Adrenal gland (tissue), 12 donors: ENCODE results near the gene FOXO3. TPM values are rescaled to one million over a fixed set of nuclear protein-coding genes. Genes with fewer than 3 reads are reported as not detected.
A peak's percentile ranks its signal among the peaks of the same experiment; 100 is the strongest.

ENCODE experiments used
- DNase-seq, 7 donors: peaks; one replicate each; pipeline ENCODE4 v3.0.0-alpha.2; 2019 to 2020
- H3K27ac ChIP-seq, 5 donors: fragments of 200-600 bp; sonication (generic) in 4 of 5; 1 replicate in 3 of 5; 2 replicates in 2 of 5; pipeline versions ENCODE4 v1.5.1 to v1.8.0; 2016 to 2020; ENCODE audit warnings: mild to moderate bottlenecking in 1 of 5
- H3K27me3 ChIP-seq: fragments of 200-600 bp; 2 replicates; pipeline ENCODE4 v1.8.0; 2021
- H3K36me3 ChIP-seq, 2 donors: fragments of 200-600 bp; replicated peaks in 1 of 2; 1 replicate in 1 of 2; 2 replicates in 1 of 2; pipeline versions ENCODE4 v1.5.1 to v1.8.0; 2018 to 2022
- H3K4me1 ChIP-seq, 2 donors: fragments of 200-600 bp; replicated peaks in 1 of 2; 1 replicate in 1 of 2; 2 replicates in 1 of 2; pipeline versions ENCODE4 v1.5.1 to v1.8.0; 2018 to 2021
- H3K4me3 ChIP-seq, 4 donors: fragments of 200-600 bp; sonication (generic) in 3 of 4; one replicate each; pipeline ENCODE4 v1.5.1; 2016 to 2018
- H3K9me3 ChIP-seq, 3 donors: fragments of 200-600 bp; sonication (generic) in 1 of 3; replicated peaks in 1 of 3; 1 replicate in 2 of 3; 2 replicates in 1 of 3; pipeline versions ENCODE4 v1.5.1 to v1.8.0; 2016 to 2021
- POLR2A ChIP-seq, 2 donors: fragments of 450-650 bp; IDR thresholded peaks; one replicate each; pipeline ENCODE4 v1.6.1; 2017; ENCODE audit warnings: antibody characterized with exemption in 2 of 2, mild to moderate bottlenecking in 2 of 2, moderate library complexity in 1 of 2
- WGBS, 4 donors: extraction: QIAGEN DNeasy Blood & Tissue Kit in 2 of 4; methylation state at CpG; one replicate each; pipeline versions ENCODE4 v1.1.5 to v1.1.7; 2013 to 2017; 5-methylcytosine and 5-hydroxymethylcytosine counted together
- intact Hi-C, 2 donors: fragments of 100-400 bp; cut with DNase I; formaldehyde crosslinking; loops; one replicate each; pipeline versions ENCODE4 v1.14.1 to v1.15.0; 2022 to 2023
- polyA plus RNA-seq, 3 donors: library from polyadenylated mRNA; stranded (reverse); fragments of 200-250 nt in 2 of 3; fragments of 350-450 nt in 1 of 3; fragmentation: Illumina TruSeq in 1 of 3; extraction: RNeasy Lipid Tissue Mini Kit (QIAGEN cat#74804) in 1 of 3; gene quantifications; one replicate each; pipeline ENCODE4 v1.2.3, GENCODE V29; 2013 to 2014
- total RNA-seq, 9 donors: library from RNA; depleted of rRNA in 4 of 9; stranded (reverse); fragments of >200 nt in 4 of 9; fragments of 120-200 nt in 1 of 9; fragmentation: NEBNext Ultra II Directional in 1 of 9; extraction: Animal tissue kit (Norgen Biotek cat#: 25700) in 1 of 9; gene quantifications; one replicate each; pipeline versions ENCODE4 v1.1.0 to v1.2.4, GENCODE V29; 2013 to 2023
- TF ChIP-seq, protein P1 (sequence below), 6 experiments: fragments of 450-650 bp in 4 of 6; fragments of 200-600 bp in 2 of 6; sonication (generic) in 1 of 6; IDR thresholded peaks; 1 replicate in 5 of 6; 2 replicates in 1 of 6; pipeline versions ENCODE4 v1.5.1 to v1.8.0; 2016 to 2021; ENCODE audit warnings: antibody characterized with exemption in 6 of 6, mild to moderate bottlenecking in 2 of 6, moderate library complexity in 1 of 6
- donor health status: healthy with polysubstance abuse.
- donor health status: Bipolar disorder and iron deficiency.
- donor health status: DM: yes; HTN: yes; CAD: no.
- donor health status: DM: no; HTN: no; CAD: no.
- donor health status: DM: no; HTN: no; CAD: no.
- donor health status: DM: yes; HTN: yes; CAD: no.

Gene FOXO3
- total and polyA plus RNA-seq, 12 donors, result 8.3 to 38.7 (median 23.4) TPM

- Histone ChIP-seq H3K27ac (no peak overlapping the region), H3K4me3 (no peak overlapping the region), H3K4me1 (peaks cover 25 to 86% of the 10 kb centered on the region in 2 donors), H3K9me3 (no peaks in the 10 kb centered on the region), H3K36me3 (no peaks in the 10 kb centered on the region), H3K27me3 (no peaks in the 10 kb centered on the region)
- 97 to 99% (median 98%) methylated on average over 4 of the region's 4 CpGs for WGBS, 4 donors
- intact Hi-C loops, result no loop called here
- no peak for DNase-seq
- no peak for TF ChIP-seq POLR2A (IDR thresholded peaks at IDR 0.05)
- TF ChIP-seq, protein P1, sequence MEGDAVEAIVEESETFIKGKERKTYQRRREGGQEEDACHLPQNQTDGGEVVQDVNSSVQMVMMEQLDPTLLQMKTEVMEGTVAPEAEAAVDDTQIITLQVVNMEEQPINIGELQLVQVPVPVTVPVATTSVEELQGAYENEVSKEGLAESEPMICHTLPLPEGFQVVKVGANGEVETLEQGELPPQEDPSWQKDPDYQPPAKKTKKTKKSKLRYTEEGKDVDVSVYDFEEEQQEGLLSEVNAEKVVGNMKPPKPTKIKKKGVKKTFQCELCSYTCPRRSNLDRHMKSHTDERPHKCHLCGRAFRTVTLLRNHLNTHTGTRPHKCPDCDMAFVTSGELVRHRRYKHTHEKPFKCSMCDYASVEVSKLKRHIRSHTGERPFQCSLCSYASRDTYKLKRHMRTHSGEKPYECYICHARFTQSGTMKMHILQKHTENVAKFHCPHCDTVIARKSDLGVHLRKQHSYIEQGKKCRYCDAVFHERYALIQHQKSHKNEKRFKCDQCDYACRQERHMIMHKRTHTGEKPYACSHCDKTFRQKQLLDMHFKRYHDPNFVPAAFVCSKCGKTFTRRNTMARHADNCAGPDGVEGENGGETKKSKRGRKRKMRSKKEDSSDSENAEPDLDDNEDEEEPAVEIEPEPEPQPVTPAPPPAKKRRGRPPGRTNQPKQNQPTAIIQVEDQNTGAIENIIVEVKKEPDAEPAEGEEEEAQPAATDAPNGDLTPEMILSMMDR (IDR thresholded peaks at IDR 0.05), result no peak
Observed at GRCh38 chr6:108578166-108578565, 17.4 kb downstream of the FOXO3 start.

DNA sequence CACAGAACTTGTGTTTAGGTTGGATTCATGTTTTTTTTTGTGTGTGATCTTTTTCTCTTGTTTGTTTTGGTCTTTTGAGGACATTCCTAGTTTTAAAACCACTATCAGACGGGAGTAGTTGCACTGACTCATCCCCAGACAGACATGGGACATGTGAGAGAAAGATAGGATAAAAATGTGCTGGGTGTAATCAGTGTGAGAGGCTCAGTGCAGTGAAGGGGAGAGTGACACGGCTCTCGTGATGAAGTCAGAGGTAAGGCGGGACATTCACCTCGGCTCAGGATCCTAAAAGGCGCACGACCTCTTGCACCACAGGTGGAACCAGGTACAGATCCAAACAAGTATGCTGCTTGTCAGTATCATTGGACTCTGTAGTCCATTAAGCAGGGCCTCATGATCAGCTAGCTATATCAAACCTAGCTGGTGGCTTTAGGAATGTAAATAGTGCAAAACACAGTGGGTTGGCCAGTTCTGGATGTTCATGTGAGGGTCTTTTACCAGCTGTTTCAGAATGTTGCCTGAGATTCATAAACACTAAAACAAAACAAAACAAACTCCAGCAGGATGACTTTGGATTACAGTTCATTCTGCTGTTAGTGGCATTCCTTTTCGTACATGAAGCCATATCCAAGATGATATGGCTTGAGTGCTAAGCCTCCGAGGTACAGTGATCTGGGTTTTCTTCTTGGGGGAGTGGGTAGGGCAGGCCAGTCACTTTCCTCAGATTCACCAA lies 18.0 kb downstream of the FOXO3 start:
- H3K36me3 ChIP-seq, result no peaks in the 10 kb centered on the region
- H3K4me3 ChIP-seq, result no peak overlapping the region
- intact Hi-C loops, result no loop called here
- WGBS, 4 donors, result 65 to 74% (median 68%) methylated on average over 9 of the region's 9 CpGs
- no peaks in the 10 kb centered on the region for H3K27me3 ChIP-seq
- TF ChIP-seq, protein P1 (IDR thresholded peaks at IDR 0.05), result no peak
- TF ChIP-seq POLR2A (IDR thresholded peaks at IDR 0.05), result no peak
- no peaks in the 10 kb centered on the region for H3K9me3 ChIP-seq
- peaks cover 25 to 92% of the 10 kb centered on the region in 2 donors for H3K4me1 ChIP-seq
- H3K27ac ChIP-seq, result peak overlapping the region in 1 of 5 donors; percentile 42
- peak in 5 of 7 donors; percentile 27 to 50 (median 37) for DNase-seq

DNA sequence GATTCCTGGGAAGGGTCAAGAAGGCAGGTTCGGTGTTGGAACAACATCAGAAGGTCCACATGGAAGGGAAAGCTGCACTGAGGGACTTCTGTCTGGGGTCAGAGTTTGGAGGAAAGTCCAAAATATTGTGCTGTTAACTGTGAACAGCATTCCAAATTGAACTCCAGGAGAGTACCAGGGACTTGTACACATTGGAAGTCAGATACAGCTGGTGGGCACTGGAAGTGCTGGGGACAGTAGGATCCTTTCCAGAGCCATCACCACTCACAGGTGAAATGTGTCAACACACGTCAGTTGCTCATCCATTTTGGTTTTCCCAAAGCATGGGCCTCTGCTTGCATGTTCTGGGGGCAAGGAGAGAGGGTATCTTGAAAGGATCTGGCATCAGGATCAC lies 18.6 kb downstream of the FOXO3 start:
- WGBS, 4 donors, result 85 to 100% (median 98%) methylated on average over 2 of the region's 2 CpGs
- no peak for DNase-seq
- TF ChIP-seq, protein P1 (IDR thresholded peaks at IDR 0.05), result no peak
- TF ChIP-seq POLR2A (IDR thresholded peaks at IDR 0.05), result no peak
- no peaks in the 10 kb centered on the region for H3K27me3 ChIP-seq
- no peak overlapping the region for H3K27ac ChIP-seq
- H3K4me3 ChIP-seq, result no peak overlapping the region
- H3K36me3 ChIP-seq, result no peaks in the 10 kb centered on the region
- H3K4me1 ChIP-seq, result peaks cover 24 to 94% of the 10 kb centered on the region in 2 donors
- H3K9me3 ChIP-seq, result no peaks in the 10 kb centered on the region
- intact Hi-C loops, result no loop called here

- 93 to 96% (median 95%) methylated on average over 2 of the region's 2 CpGs for WGBS, 4 donors
- H3K36me3 ChIP-seq, result no peaks in the 10 kb centered on the region
- H3K4me1 ChIP-seq, result peaks cover 15 to 91% of the 10 kb centered on the region in 2 donors
- H3K27ac ChIP-seq, result peak overlapping the region in 2 of 5 donors; percentile 46 to 76
- no peak for DNase-seq
- no peaks in the 10 kb centered on the region for H3K9me3 ChIP-seq
- intact Hi-C loops, result no loop called here
- no peaks in the 10 kb centered on the region for H3K27me3 ChIP-seq
- no peak for TF ChIP-seq POLR2A (IDR thresholded peaks at IDR 0.05)
- TF ChIP-seq, protein P1 (IDR thresholded peaks at IDR 0.05), result no peak
- no peak overlapping the region for H3K4me3 ChIP-seq
Observed at GRCh38 chr6:108580646-108581045, 19.9 kb downstream of the FOXO3 start.
